Activated naive CD4-positive, alpha-beta T cell treated with Interleukin-2 at 50 U/mL for 16 hours (primary cell): Measurements from ENCODE around the gene SPATS2.

ENCODE experiments used
- DNase-seq: peaks from one replicate; pipeline ENCODE4 v3.0.0-alpha.2; 2020

Gene SPATS2

GRCh38 chr12:49543221-49543913 lies 176.1 kb downstream of the SPATS2 start:
- DNase-seq, result no peak

DNA sequence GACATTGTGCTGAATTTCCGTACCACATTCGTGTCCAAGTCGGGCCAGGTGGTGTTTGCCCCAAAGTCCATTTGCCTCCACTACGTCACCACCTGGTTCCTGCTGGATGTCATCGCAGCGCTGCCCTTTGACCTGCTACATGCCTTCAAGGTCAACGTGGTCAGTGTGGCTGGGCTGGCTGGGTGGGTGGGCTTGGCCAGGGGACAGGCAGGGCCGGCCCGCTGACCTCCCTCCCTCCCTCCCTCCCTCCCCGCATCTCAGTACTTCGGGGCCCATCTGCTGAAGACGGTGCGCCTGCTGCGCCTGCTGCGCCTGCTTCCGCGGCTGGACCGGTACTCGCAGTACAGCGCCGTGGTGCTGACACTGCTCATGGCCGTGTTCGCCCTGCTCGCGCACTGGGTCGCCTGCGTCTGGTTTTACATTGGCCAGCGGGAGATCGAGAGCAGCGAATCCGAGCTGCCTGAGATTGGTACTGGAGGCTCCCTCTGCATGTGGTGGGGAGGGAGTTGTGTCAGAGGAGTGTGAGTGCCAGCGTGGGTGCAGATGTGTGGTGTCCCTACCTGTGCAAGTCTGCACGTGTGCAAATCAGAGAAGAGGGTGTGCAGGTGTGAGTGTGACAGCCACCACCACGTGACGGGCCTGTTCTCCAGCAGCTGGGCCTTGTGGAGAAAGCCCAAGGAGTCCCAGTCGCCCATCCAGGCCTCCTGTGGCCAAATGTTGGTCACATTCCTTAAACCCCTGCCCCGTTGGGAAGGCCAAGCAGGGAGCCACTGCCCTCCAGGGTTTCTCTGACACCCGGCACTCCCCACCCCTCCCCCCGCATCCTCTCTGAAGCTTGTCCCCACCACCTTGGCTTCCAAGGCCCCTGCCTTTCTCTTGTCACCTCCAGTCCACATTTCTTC lies 176.9 kb downstream of the SPATS2 start:
- no peak for DNase-seq

DNA sequence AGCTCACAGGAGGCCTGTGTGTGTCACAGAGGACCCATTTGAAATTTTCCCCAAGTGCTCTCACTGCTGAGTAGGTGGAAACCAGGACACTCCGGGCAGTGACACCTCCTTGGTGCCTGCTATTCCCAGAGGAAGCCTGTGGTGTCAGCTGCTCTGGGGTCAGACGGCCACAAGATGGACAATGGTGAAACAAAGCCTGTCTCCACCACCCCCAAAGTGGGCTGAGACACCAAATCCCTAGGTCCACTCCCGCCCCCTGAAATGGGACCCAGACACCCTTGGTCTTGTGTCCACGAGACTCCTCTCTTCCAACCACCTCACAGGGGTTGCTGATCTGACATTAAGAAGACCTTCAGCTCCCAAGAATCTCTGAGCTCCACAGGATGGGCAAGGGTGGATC lies 178.6 kb downstream of the SPATS2 start:
- DNase-seq, result no peak

DNA sequence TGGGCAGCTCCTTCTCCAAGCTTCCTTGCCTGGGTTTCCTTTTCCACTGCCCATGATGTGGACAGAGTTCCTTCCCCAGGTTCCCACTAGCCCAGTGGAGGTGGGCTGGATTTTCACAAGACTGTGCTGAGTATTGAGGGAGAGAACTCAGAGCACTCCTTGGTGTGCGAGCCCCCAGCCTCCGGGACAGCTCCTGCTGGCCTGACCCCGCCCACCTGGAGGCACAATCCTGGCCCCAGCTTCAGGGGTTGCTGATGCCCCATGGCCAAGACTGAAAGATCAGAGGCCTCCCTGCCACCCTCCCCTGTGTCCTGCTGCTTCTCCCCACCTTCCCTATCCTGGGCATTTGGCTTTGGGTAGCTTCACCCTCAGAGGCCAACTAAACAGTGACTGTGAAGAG lies 179.2 kb downstream of the SPATS2 start:
- no peak for DNase-seq

GRCh38 chr12:49547090-49547690 lies 179.9 kb downstream of the SPATS2 start:
- no peak for DNase-seq

GRCh38 chr12:49548481-49548821 lies 181.2 kb downstream of the SPATS2 start:
- DNase-seq, result no peak

- peak; percentile 27 for DNase-seq
Observed at GRCh38 chr12:49548822-49549648, 181.8 kb downstream of the SPATS2 start.

- DNase-seq, result no peak
Observed at GRCh38 chr12:49549735-49550692, 182.8 kb downstream of the SPATS2 start.

DNA sequence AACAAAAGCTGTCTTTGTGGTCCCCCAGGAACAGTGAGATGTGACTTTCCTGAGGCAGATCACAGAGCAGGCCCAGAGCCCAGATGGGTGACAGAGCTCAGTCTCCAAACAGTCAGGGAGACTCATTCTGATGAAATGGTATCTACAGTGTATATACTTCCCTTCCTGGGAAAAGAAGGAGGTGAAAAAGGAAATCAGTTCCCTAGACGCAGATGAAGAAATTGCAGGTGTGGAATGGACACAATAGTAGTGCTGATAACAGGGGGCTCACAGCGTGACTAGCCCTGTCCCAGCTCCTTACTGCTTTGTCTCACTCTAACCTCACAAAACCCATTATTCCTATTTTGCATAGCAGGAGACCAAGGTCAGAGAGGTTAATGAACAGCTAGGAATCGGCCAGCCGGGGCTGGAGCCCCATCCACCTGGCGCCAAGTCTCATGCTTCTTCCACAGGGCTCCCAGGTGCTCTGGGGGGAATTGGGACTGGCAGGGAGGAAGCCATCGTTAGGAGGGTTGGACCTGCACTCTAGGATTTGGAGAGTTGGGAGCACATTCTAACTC lies 183.5 kb downstream of the SPATS2 start:
- no peak for DNase-seq

DNA sequence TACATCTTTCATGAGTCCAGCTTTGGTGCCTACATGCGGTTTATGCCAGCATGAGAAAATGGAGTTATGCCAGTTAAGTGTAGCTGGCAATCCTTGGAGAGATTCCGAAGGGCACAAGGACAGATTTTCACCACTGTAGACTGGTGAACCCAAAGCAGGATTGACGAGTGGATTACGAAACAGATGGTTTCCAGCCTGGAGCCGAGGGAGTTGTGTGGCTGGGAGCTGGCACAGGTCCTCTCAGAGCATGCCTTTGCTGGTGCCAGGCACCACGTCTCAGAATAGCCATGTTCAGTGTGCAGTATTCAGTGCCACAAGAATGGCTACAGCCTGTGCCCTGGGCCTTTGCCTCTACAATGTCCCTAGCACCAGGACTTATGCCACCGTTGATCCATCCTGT lies 184.8 kb downstream of the SPATS2 start:
- DNase-seq, result no peak

DNA sequence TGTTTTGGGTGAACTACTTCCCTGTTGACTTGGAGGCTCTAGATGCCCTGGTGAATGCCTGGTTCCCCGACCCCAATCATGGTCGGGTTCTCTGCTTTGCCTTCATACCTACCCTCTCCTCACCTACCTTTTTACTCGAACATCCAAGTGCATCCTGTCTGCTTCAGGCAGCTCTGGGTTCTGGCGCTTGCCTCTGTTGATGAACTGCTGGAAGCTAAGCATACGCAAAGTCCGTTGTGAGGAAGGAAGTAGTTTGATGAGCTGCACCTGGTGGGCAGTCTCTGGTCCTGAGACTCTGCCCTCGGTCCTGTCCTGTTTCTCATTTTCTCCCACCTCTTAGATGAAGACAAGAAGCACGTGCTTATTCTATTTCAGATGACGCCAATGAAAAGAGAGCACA lies 185.2 kb downstream of the SPATS2 start:
- DNase-seq, result no peak

GRCh38 chr12:49552899-49553298 lies 185.6 kb downstream of the SPATS2 start:
- DNase-seq, result no peak

DNA sequence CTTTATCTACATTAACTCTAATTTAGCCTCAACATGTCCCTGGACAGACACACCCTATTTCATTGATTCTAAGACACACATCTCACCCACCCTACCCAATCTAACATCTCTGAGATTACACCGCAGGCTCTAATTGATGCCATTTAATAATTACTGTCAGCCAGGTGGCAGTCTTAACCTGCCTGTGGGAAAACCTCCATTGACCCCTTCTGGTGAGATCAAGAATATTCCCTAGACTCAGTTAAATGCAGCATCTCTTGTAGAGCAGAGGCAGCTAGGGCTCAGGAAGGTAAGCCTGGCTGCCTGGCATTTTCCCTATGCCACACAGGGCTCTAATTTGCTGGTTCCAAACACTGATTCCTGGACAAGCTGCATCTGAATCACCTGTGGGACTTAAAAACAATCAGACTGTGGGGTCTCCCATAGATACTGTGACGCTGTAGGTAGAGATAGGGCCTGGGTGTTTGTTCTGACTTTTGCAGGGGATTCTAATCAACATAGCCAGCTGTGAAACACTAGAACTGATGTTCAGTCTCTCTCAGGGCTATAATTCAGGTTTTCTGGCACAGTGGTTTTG lies 186.3 kb downstream of the SPATS2 start:
- DNase-seq, result no peak

- no peak for DNase-seq
Observed at GRCh38 chr12:49554266-49554665, 187.0 kb downstream of the SPATS2 start.

GRCh38 chr12:49555631-49556390 lies 188.5 kb downstream of the SPATS2 start:
- DNase-seq, result no peak

GRCh38 chr12:49556391-49557186 lies 189.3 kb downstream of the SPATS2 start:
- DNase-seq, result no peak

DNA sequence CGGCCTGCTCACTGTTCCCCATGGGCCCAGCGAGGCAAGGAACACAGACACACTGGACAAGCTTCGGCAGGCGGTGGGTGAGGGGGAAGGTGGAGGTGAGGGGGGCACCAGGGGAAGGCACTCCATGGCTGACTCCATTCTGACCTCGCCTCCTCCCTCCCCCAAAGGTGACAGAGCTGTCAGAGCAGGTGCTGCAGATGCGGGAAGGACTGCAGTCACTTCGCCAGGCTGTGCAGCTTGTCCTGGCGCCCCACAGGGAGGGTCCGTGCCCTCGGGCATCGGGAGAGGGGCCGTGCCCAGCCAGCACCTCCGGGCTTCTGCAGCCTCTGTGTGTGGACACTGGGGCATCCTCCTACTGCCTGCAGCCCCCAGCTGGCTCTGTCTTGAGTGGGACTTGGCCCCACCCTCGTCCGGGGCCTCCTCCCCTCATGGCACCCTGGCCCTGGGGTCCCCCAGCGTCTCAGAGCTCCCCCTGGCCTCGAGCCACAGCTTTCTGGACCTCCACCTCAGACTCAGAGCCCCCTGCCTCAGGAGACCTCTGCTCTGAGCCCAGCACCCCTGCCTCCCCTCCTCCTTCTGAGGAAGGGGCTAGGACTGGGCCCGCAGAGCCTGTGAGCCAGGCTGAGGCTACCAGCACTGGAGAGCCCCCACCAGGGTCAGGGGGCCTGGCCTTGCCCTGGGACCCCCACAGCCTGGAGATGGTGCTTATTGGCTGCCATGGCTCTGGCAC lies 190.1 kb downstream of the SPATS2 start:
- no peak for DNase-seq

DNA sequence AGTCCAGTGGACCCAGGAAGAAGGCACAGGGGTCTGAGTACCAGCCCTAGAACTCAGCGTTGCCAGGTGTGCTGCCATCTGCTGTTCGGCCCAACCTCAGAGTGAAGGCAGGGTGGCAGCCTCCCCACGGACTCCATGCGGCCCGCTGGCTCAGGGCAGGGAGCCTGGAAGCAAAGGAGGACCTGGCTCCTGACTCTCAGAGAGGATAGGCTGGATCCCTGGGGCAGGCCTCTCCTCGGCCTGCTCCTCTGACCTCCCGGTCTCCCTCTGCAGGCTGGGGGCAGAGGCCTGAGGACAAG lies 190.6 kb downstream of the SPATS2 start:
- no peak for DNase-seq

- DNase-seq, result no peak
Observed at GRCh38 chr12:49558526-49558925, 191.3 kb downstream of the SPATS2 start.
